GM21526 (cell line): ENCODE measurements around the gene PDZRN3.
"Not testable (repeated sequence)": the region's sequence is repeated elsewhere in the genome, so short reads cannot be mapped to it uniquely, and the experiment has no call there.

ENCODE experiments used
- ATAC-seq: cut with Tn5 transposase; IDR thresholded peaks from one replicate; pipeline ENCODE4 v1.9.1; 2021; ENCODE audit warnings: moderate library complexity; ENCODE audit not compliant: unreplicated experiment, low FRiP score

PDZRN3 gene

DNA sequence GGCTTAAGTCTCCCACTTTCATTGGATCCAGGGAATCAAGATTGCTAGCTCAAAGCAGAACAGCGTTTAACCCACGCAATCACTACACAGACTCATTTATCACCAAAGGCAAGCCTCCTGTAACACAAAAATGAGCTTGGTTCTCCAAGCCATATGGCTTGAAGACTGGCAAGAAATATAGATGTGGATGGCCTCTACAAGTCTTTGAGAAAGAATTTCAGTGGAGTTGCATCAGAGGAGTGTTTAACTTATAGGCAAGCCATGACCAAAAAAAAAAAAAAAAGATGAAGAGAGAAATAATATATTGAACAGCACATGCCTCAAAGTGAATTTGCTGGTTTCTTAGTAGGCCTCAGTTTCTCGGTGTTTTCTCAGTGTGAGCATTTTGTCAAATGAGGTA, 27.3 kb downstream of the PDZRN3 start:
- ATAC-seq: no peak

GRCh38 chr3:73592154-73593144, 32.3 kb downstream of the PDZRN3 start:
- no peak for ATAC-seq

GRCh38 chr3:73591286-73591800, 33.4 kb downstream of the PDZRN3 start:
- ATAC-seq: no peak

DNA sequence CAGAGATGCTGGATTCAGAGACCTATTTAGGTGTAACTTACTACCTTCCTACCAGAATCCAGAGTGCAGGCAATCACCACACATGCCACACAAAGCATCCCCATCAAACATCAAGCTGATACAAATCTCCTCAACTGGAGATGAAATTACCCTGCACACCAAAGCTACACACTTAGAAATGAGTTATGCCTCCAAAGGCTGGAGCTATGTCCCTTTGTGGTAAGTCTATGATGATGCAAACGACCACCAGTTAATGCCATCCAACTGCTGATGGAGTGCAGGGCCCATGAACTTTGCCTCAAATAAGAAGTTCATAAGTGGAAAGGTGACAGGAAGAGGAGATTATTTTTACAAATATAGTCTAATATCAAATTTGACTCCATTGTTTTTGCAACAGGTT, 38.1 kb downstream of the PDZRN3 start:
- no peak for ATAC-seq

GRCh38 chr3:73586190-73586589, 38.6 kb downstream of the PDZRN3 start:
- ATAC-seq: no peak

- no peak for ATAC-seq
These were observed 39.9 kb downstream of the PDZRN3 start for GRCh38 chr3:73584873-73585272.

DNA sequence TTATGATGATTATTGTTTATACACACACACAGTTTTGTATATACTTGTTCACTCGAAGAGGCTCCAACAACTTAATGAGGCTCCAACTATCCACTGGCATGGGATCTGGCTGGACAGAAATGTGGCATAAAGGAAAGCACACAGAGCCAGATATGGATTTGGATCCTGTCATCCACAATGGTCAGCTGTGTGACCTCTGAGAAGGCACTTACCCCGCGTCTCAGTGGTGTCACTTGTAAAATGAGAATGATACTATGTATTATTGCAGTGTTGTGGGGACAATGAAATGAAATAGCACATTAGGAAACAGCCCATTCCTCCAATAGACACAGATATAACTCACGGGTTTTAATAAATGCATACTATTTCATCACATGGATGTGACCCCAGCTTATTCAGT, 42.2 kb downstream of the PDZRN3 start:
- no peak for ATAC-seq

- no peak for ATAC-seq
These were observed 43.5 kb downstream of the PDZRN3 start for GRCh38 chr3:73581134-73581846.

DNA sequence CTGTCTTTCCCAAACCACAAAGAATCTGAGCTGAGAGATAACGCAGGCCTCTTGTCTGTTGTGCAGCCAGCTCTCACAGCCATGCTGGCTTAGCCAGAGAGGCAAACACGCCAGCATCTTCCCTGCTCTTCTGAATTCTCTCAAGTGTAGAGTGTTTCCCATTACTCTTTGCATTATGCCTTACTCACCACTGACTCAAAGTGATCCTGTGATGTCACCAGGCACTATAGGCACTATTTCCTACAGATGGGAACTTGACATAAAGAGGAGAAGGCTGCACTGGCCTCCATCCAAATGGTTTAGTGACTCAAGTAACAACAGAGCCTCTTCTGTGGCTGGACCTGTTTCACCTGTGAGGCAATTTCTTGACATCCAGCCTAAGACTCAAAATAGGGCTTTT, 44.4 kb downstream of the PDZRN3 start:
- no peak for ATAC-seq

DNA sequence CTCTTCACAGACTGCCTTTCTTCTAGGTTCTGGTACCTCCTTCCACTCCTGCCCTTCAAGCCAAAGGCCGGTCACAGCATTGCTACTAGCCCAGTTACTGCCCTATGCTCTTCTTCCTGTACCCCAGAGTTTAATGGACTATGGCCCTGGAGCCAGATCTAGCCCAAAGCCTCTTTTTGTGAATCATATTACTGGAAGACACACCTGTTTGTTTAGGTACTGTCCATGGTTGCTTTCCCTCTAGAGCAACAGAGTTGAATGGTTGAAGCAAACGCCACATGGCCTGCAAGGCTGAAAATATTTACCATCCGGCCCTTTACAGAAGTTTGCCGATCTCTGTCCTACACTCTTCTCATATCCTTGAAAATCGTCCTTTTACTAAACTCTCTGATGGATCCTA, 47.0 kb downstream of the PDZRN3 start:
- ATAC-seq: no peak

- ATAC-seq: no peak
These were observed 47.7 kb downstream of the PDZRN3 start for GRCh38 chr3:73576999-73577461.

DNA sequence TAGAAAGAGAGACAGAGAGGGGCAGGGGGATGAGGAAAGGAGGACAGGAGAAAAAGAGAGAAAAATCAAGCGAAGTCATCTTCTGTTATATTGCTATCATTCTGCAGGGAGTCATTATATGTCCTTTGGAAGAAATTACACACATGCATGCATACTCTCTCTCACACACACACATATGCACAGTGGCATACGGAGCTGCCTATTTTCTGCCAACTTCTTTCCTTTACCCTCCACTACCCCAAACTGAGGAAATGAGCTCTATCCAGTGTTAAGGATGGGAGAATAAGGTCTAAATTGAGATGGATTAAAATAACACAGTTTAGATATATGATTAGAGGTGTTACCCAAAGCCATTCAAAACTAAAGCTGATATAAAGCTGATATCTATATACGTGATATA, 48.8 kb downstream of the PDZRN3 start:
- ATAC-seq: no peak

GRCh38 chr3:73575519-73575918, 49.2 kb downstream of the PDZRN3 start:
- ATAC-seq: no peak

GRCh38 chr3:73573204-73573603, 51.5 kb downstream of the PDZRN3 start:
- ATAC-seq: no peak

- ATAC-seq: no peak
These were observed 52.4 kb downstream of the PDZRN3 start for GRCh38 chr3:73572368-73572767.

GRCh38 chr3:73571238-73571794, 53.4 kb downstream of the PDZRN3 start:
- ATAC-seq: no peak

DNA sequence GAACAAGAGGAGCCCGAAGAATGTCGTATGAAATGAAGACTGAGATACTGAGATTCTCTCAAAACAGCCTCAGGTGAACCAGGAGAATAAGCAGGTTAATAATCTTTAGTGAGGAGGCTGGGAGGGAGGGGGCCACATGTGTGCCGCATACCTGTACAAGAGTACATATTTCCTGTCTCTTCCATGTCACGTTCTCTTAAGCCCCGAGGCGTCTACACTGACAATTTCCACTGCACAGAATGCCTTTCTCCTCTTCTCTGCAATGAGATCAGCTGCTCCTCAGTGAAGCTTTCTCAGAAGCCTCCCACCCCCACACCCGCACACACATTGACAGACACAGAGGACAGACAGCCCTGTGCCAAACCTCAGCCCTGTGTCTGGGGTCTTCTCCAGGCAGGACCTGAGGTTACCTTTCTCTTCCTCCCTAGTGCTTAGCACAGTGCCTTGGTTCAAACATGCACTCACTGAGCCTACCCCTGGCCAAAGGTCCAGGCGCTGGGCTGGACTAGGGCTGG, 55.4 kb downstream of the PDZRN3 start:
- no peak for ATAC-seq

DNA sequence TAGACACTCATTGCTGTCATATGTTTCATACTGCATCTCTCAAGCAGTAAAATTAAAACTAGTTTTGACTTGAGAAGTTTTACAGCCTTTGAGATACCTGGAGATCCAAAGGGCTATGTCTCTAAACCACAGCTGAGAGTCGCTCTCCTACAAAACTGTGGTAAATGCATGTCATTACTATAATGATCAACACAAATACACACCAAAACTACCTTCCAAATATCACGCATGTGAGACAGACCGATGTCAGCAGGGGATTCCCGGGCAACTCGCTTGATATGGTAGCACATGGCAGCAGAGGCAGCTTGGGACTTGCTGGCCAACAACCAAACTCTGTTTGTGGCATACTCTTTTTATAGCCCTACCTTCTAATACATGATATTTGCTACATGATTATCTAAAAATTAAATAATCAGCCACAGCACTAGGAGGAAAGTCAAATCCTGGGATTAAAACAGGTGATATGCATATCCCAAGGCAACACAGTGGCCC, 56.3 kb downstream of the PDZRN3 start:
- no peak for ATAC-seq

DNA sequence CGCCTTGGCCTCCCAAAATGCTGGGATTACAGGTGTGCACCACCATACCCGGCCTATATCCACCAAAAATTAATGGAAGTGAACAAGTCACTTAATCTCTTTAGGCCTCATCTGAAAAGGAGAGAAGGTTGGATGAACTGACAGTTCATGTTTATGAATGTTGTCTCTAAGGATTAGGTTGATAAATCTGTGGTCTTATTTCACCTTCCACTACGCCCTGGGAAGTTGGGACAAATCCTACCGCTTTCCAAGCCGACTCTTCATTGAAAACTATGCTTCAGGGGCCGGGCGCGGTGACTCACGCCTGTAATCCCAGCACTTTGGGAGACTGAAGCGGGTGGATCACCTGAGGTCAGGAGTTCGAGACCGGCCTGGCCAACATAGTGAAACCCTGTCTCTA, 59.4 kb downstream of the PDZRN3 start:
- not testable (repeated sequence) for ATAC-seq

DNA sequence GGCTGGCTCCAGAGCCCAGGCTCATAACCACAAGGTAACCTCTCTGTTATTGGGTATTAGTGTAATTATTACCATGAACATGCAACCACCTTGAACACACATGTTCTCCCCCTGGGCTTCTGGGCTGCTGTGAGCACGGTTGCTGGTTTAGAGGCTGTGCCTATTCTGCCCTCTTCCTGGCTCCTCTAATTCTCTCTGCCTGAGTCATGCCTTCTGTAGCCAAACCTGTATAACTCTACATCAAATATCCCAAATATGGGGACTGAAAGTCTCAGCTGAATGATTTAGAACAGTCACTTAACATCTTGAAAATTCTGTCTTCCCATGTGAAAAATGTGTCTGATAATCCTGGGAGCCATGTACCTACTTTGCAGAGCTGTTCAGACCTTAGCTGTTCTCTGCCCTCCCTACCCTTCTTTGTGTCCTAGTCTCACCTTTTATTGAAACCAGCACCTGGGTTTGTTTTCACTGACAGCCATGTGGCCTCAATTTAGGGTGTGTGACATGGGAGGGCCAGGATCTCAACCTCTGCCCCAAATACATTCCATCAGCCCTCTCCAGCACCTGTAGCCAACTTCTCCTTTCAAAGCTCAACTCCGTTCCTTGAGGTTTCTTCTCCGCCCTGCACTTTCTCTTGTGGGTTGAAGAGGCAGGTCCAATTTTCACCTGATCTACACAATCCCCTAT, 60.7 kb downstream of the PDZRN3 start:
- no peak for ATAC-seq
